HCT116 (cell line): ENCODE data around the gene DDX56.

Experiments used
- CEBPB ChIP-seq: IDR thresholded peaks from 2 replicates; pipeline ENCODE4 v1.6.1; 2012; ENCODE audit warnings: low read depth
- CTCF ChIP-seq, 3 experiments: fragments of 200-600 bp in 1 of 3; sonication (generic) in 1 of 3; IDR thresholded peaks in 2 of 3; conservative IDR thresholded peaks in 1 of 3; 2 replicates each; pipeline ENCODE4 v1.5.1; 2012 to 2017; ENCODE audit warnings: low read depth in 2 of 3, low read length in 2 of 3, antibody characterized with exemption in 1 of 3, borderline replicate concordance in 1 of 3, control low read depth in 1 of 3, mild to moderate bottlenecking in 1 of 3, mixed read lengths in 1 of 3, mixed run types in 1 of 3, moderate library complexity in 1 of 3; ENCODE audit not compliant: insufficient read depth in 1 of 3
- EGR1 ChIP-seq: IDR thresholded peaks from 2 replicates; pipeline ENCODE4 v1.6.1; 2012; ENCODE audit warnings: low read depth
- EZH2phosphoT487 ChIP-seq: fragments of 200-600 bp; IDR thresholded peaks from 2 replicates; pipeline ENCODE4 v1.6.1; 2018; ENCODE audit warnings: antibody characterized with exemption, borderline replicate concordance
- POLR2A ChIP-seq: IDR thresholded peaks from 2 replicates; pipeline ENCODE4 v1.7.0; 2011; ENCODE audit warnings: borderline replicate concordance; ENCODE audit not compliant: insufficient read depth, insufficient read length; ENCODE audit errors: extremely low read depth
- RAD21 ChIP-seq: IDR thresholded peaks from 2 replicates; pipeline ENCODE4 v1.6.1; 2012; ENCODE audit warnings: low read depth, mild to moderate bottlenecking
- SP1 ChIP-seq: IDR thresholded peaks from 2 replicates; pipeline ENCODE4 v1.6.1; 2012; ENCODE audit warnings: low read depth

GRCh38 chr7:44519546-44519945 lies 54.2 kb downstream of the DDX56 start:
- no peak for TF ChIP-seq CTCF (IDR thresholded peaks at IDR 0.05 in 2 of 3, conservative IDR thresholded peaks at IDR 0.05 in 1 of 3; ENCODE audit: borderline replicate concordance in 1 of 3, insufficient read depth in 1 of 3, low read depth in 2 of 3, low read length in 2 of 3)
- no peak for TF ChIP-seq RAD21
- no peak for TF ChIP-seq POLR2A
- no peak for TF ChIP-seq EZH2phosphoT487
- TF ChIP-seq EGR1 = no peak
- no peak for TF ChIP-seq SP1
- no peak for TF ChIP-seq CEBPB
